ENCODE results near the gene PEX19. TPM values are rescaled to one million over a fixed set of nuclear protein-coding genes. Genes with fewer than 3 reads are reported as not detected.

PEX19 gene
- total RNA-seq, 4 donors from 2014 or later = 33.4 to 52.9 (median 48.2) TPM

DNA sequence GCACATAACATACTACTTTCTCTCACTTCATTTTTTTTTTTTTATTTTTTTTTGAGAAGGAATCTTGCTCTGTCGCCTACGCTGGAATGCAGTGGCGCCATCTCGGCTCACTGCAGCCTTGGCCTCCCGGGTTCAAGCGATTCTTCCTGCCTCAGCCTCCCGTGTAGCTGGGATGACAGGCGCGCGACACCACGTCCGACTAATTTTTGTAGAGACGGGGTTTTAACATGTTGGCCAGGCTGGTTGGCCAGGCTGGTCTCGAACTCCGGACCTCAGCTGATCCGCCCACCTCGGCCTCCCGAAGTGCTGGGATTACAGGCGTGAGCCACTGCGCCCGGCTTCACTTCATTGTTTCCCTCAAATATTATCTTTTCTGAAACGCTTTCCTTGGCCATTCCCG is 573 bp upstream of the PEX19 start:
- no peak for DNase-seq (ENCODE audit: low spot score in 2 of 2)
- WGBS, 2 donors = 79 to 87% methylated on average over 23 of the region's 23 CpGs
- intact Hi-C loops (cut with DNase I; ENCODE audit: low total_unique reads) = no loop called here
- no peak for TF ChIP-seq POLR2A (IDR thresholded peaks at IDR 0.05)
- TF ChIP-seq CTCF (IDR thresholded peaks at IDR 0.05) = no peak
- no peak overlapping the region for H3K4me3 ChIP-seq (ENCODE audit: low read depth, poor library complexity, severe bottlenecking)

DNA sequence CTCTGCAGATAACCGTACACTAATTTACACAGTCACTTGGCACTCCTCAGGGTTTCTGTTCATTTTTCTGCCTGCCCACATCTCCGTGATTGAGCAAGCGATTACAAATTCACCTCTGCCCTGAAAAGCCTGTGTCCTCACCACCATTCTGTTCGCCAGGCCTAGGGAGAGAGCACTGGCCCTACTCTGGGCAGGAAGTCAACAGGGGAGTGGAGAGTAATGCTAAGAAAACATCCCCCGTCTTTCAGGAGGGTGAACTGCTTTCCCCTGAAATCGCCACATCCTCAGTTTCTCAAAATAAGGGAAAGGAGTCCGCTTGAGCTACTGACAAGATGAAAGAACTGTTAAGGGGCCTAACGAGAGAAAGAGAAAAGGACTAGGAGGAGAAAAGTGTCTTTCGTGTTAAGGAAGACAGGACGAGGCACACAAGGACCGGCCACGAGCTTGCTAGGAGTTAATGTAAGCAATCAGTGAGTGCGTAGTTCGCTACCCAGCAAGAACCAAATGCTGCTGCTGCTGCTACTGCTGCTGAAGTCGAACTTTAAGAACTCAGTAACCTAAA is 632 bp downstream of the PEX19 start:
- intact Hi-C loops (cut with DNase I; ENCODE audit: low total_unique reads) = no loop called here
- WGBS, 2 donors = 0 to 2% methylated on average over 15 of the region's 15 CpGs
- DNase-seq (ENCODE audit: low spot score in 2 of 2) = no peak
- TF ChIP-seq CTCF (IDR thresholded peaks at IDR 0.05) (no peak), POLR2A (IDR thresholded peaks at IDR 0.05) (no peak)
- H3K4me3 ChIP-seq (ENCODE audit: low read depth, poor library complexity, severe bottlenecking) = peak overlapping the region; percentile 74

- no peak for TF ChIP-seq CTCF (IDR thresholded peaks at IDR 0.05)
- no peak for TF ChIP-seq POLR2A (IDR thresholded peaks at IDR 0.05)
- WGBS, 2 donors = 90% methylated on average over 7 of the region's 7 CpGs
- intact Hi-C loops (cut with DNase I; ENCODE audit: low total_unique reads) = no loop called here
- no peak for DNase-seq (ENCODE audit: low spot score in 2 of 2)
- H3K4me3 ChIP-seq (ENCODE audit: low read depth, poor library complexity, severe bottlenecking) = no peak overlapping the region
These were observed 2.1 kb downstream of the PEX19 start for GRCh38 chr1:160282807-160283206.

GRCh38 chr1:160277987-160278386 is 6.9 kb downstream of the PEX19 start:
- H3K4me3 ChIP-seq (ENCODE audit: low read depth, poor library complexity, severe bottlenecking) = no peak overlapping the region
- WGBS, 2 donors = 84 to 85% methylated on average over 4 of the region's 4 CpGs
- intact Hi-C loops (cut with DNase I; ENCODE audit: low total_unique reads) = no loop called here
- TF ChIP-seq CTCF (IDR thresholded peaks at IDR 0.05) (no peak), POLR2A (IDR thresholded peaks at IDR 0.05) (no peak)
- no peak for DNase-seq (ENCODE audit: low spot score in 2 of 2)

- no peak for TF ChIP-seq CTCF (IDR thresholded peaks at IDR 0.05)
- TF ChIP-seq POLR2A (IDR thresholded peaks at IDR 0.05) = no peak
- no peak for DNase-seq (ENCODE audit: low spot score in 2 of 2)
- WGBS, 2 donors = 90% methylated on average over 2 of the region's 2 CpGs
- H3K4me3 ChIP-seq (ENCODE audit: low read depth, poor library complexity, severe bottlenecking) = no peak overlapping the region
- intact Hi-C loops (cut with DNase I; ENCODE audit: low total_unique reads) = no loop called here
These were observed 7.6 kb downstream of the PEX19 start for GRCh38 chr1:160277330-160277729.

DNA sequence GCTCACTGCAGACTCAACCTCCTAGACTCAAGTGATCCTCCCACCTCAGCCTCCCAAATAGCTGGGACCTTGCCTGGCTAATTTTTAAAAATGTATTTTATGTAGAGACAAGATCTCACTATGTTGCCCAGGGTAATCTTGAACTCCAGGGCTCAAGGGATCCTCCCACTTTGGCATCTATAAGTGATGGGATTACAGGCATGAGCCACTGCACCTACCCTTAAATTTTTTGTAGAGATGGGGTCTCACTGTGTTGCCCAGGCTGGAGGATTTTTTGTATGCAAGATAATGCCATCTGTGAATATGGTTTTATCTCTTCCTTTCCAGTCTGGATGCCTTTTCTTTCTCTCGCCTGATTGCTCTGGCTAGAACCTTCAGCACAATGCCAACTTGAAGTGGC is 13.9 kb downstream of the PEX19 start:
- whole genome bisulfite sequencing, 2 donors = 83 to 86% methylated on average over 1 of the region's 1 CpG
- no peak for DNase-seq (ENCODE audit: low spot score in 2 of 2)
- intact Hi-C loops (cut with DNase I; ENCODE audit: low total_unique reads) = no loop called here
- H3K4me3 ChIP-seq (ENCODE audit: low read depth, poor library complexity, severe bottlenecking) = no peak overlapping the region
- TF ChIP-seq POLR2A (IDR thresholded peaks at IDR 0.05) (no peak), CTCF (IDR thresholded peaks at IDR 0.05) (no peak)
